ENCODE results near the gene MOB3A. TPM values are rescaled to one million over a fixed set of nuclear protein-coding genes. Genes with fewer than 3 reads are reported as not detected.
A peak's percentile ranks its signal among the peaks of the same experiment; 100 is the strongest.

The MOB3A gene
- total RNA-seq, 4 donors from 2014 or later, result 16.0 to 30.8 (median 22.2) TPM

DNA sequence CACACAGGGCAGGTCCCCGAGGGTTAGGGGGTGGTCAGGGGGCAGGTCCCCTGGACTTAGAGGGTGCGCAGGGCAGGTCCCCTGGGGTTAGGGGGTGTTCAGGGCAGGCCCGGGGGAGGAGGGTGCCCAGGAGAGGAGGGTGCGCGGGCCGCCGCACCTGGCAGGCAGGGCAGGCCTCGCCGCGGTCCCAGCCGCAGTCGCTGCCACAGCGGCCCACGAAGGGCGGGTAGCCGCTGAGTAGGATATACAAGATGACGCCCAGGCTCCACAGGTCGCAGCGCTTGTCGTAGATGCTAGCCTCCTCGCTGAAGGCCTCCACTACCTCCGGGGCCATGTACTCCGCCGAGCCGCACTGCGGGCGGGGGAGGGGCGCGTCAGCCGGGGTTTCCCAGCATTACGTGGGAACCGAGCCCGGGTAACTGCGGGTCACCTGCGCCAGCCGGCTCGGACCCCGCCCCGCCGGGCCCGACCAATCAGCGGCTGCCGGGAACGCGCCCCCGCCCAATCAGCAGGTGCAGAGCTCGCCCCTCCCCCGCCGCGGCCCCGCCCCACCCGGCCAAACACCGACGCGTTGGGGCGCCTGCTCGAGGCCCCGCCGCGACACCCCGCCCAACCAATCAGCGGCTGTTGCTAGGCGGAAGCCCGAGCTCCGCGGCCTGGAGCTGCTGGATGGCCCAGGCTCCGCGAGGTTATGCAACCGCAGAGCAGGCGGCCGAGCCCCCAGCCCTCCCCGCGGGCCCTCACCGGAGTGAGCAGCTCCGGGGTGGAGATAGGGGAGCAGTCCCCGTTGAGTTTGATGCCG is 54.2 kb downstream of the MOB3A start:
- Histone ChIP-seq H3K36me3 (peaks cover 0 to 53% of the 10 kb centered on the region in 2 donors), H3K27ac (peak overlapping the region; percentile 96 to 100 (median 100)), H3K9me3 (no peaks in the 10 kb centered on the region), H3K4me3 (peak overlapping the region; percentile 26 to 42 (median 38)), H3K27me3 (no peaks in the 10 kb centered on the region), H3K4me1 (peaks cover 60 to 64% of the 10 kb centered on the region in 2 donors)
- in situ Hi-C loops (cut with MboI; ENCODE audit: low sequenced_read_pairs in 4 of 4) (no loop called here), intact Hi-C loops (cut with DNase I; ENCODE audit: low total_unique reads) (no loop called here)
- DNase-seq (peak; percentile 97 to 98), ATAC-seq (peak; percentile 45 to 64)
- TF ChIP-seq POLR2A (IDR thresholded peaks at IDR 0.05), result peak; percentile 34 to 67
- TF ChIP-seq, protein P1, sequence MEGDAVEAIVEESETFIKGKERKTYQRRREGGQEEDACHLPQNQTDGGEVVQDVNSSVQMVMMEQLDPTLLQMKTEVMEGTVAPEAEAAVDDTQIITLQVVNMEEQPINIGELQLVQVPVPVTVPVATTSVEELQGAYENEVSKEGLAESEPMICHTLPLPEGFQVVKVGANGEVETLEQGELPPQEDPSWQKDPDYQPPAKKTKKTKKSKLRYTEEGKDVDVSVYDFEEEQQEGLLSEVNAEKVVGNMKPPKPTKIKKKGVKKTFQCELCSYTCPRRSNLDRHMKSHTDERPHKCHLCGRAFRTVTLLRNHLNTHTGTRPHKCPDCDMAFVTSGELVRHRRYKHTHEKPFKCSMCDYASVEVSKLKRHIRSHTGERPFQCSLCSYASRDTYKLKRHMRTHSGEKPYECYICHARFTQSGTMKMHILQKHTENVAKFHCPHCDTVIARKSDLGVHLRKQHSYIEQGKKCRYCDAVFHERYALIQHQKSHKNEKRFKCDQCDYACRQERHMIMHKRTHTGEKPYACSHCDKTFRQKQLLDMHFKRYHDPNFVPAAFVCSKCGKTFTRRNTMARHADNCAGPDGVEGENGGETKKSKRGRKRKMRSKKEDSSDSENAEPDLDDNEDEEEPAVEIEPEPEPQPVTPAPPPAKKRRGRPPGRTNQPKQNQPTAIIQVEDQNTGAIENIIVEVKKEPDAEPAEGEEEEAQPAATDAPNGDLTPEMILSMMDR (IDR thresholded peaks at IDR 0.05 in 4 of 5, conservative IDR thresholded peaks at IDR 0.05 in 1 of 5), result no peak

DNA sequence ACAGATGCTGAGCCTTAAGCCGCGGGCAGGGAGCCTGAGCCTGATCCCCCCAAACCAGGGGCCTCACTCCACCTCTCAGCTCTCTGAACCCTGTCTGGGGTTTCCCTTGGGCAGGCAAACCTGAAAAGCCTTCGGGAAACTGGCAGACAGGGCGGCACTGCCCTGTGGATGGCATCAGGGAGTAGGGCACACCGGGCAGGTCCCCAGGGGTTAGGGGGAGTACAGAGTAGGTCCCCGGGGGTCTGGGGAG is 54.8 kb downstream of the MOB3A start:
- H3K9me3 ChIP-seq, result no peaks in the 10 kb centered on the region
- DNase-seq, result peak; percentile 2 to 36
- peaks cover 0 to 49% of the 10 kb centered on the region in 2 donors for H3K36me3 ChIP-seq
- H3K27me3 ChIP-seq, result no peaks in the 10 kb centered on the region
- H3K4me1 ChIP-seq, result peaks cover 55 to 58% of the 10 kb centered on the region in 2 donors
- H3K4me3 ChIP-seq, result peak overlapping the region; percentile 26 to 42 (median 36)
- in situ Hi-C loops (cut with MboI; ENCODE audit: low sequenced_read_pairs in 4 of 4), result no loop called here
- peak overlapping the region; percentile 96 to 100 (median 100) for H3K27ac ChIP-seq
- ATAC-seq, result no peak
- TF ChIP-seq, protein P1 (IDR thresholded peaks at IDR 0.05 in 4 of 5, conservative IDR thresholded peaks at IDR 0.05 in 1 of 5), result no peak
- no peak for TF ChIP-seq POLR2A (IDR thresholded peaks at IDR 0.05)
- intact Hi-C loops (cut with DNase I; ENCODE audit: low total_unique reads), result no loop called here

DNA sequence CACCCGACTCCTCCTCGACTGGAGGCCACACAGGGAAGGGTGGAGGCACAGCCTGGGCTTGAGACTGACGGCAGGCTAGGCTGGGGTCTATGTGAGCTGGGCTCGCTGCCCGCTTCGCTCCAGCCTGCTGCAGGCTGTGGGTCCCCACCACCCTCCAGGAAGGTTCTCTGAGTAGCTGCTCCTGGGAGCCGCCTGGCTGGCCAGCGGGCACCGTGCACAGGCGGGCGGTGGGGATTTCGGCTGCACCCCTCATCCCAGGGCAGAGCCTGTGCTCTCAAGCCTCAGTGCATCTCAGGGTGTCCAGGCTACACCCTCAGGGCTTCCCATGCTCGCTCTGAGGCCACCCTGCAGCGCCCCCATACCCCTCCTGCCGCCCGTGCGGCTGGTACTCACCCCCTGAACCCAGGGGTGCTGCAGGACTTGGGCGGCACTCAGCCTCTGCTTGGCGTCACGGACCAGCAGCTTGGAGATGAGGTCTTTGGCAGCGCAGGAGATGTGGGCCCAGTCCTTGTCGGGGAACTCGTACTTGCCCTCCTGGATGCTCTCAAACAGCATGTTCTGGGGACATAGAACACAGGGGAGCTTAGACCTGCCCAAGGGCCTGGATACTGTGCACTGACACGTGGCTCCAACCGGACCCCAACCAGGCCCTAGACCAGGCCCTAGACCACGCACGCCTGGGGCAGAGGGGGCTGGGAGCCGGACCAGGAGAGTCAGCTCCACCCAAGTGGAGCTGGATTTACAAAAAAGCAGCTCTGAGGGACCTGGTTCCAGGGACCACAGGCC is 55.3 kb downstream of the MOB3A start:
- in situ Hi-C loops (cut with MboI; ENCODE audit: low sequenced_read_pairs in 4 of 4) (no loop called here), intact Hi-C loops (cut with DNase I; ENCODE audit: low total_unique reads) (no loop called here)
- H3K4me3 ChIP-seq, result peak overlapping the region in 2 of 4 donors; percentile 26 to 39
- H3K36me3 ChIP-seq, result peaks cover 0 to 44% of the 10 kb centered on the region in 2 donors
- H3K27ac ChIP-seq, result peak overlapping the region; percentile 96 to 100 (median 100)
- H3K27me3 ChIP-seq, result no peaks in the 10 kb centered on the region
- H3K4me1 ChIP-seq, result peaks cover 50 to 53% of the 10 kb centered on the region in 2 donors
- H3K9me3 ChIP-seq, result peaks cover 0 to 2% (median 2%) of the 10 kb centered on the region in 3 donors
- ATAC-seq, result no peak
- peak in 1 of 2 donors; percentile 2 for DNase-seq
- TF ChIP-seq, protein P1 (IDR thresholded peaks at IDR 0.05 in 4 of 5, conservative IDR thresholded peaks at IDR 0.05 in 1 of 5), result no peak
- no peak for TF ChIP-seq POLR2A (IDR thresholded peaks at IDR 0.05)

DNA sequence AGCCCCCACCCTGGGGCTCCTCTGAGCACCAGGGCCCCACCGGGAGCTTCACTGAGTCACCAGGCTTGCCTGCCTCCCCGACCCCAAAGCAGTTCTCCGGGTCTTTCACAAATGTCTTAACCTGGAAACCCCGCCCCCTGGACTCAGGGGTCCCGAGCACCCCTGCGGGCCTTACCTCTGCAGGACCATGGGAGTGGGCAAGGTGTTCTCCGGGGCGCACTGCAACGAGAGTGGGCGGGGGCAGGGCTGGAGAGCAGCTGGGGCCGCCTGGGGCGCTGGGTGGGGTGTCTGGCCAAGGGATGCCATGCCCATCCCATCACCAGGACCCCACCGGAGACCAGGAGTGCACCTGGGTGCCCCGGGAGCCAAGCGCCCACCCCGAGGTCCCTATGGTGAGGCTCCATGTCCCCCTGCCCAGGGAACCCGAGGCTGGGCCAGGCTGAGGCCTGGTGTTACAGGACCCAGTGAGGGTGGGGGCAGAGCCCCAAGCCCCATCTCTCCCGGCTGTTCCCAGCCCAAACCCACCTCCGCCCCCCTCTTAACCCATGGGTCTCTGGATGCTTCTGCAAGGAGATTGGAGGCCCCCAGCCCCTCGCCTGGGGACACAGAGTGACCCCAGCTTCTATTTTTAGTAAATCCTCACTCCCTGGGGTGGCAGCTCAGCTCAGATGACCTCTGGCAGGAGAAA is 56.0 kb downstream of the MOB3A start:
- Histone ChIP-seq H3K9me3 (peaks cover 0 to 6% (median 6%) of the 10 kb centered on the region in 3 donors), H3K4me1 (peaks cover 42 to 46% of the 10 kb centered on the region in 2 donors), H3K36me3 (peaks cover 0 to 42% of the 10 kb centered on the region in 2 donors), H3K27me3 (no peaks in the 10 kb centered on the region), H3K4me3 (no peak overlapping the region), H3K27ac (peak overlapping the region; percentile 96 to 100 (median 100))
- in situ Hi-C loops (cut with MboI; ENCODE audit: low sequenced_read_pairs in 4 of 4) (no loop called here), intact Hi-C loops (cut with DNase I; ENCODE audit: low total_unique reads) (no loop called here)
- peak in 1 of 2 donors; percentile 29 for TF ChIP-seq POLR2A (IDR thresholded peaks at IDR 0.05)
- TF ChIP-seq, protein P1 (IDR thresholded peaks at IDR 0.05 in 4 of 5, conservative IDR thresholded peaks at IDR 0.05 in 1 of 5), result no peak
- DNase-seq (peak; percentile 8 to 77), ATAC-seq (peak in 1 of 2 donors; percentile 35)
